Breast epithelium (tissue), 3 donors: Measurements from ENCODE around the gene IL37.

ENCODE experiments used
- POLR2A ChIP-seq: fragments of 450-650 bp; IDR thresholded peaks from one replicate; pipeline ENCODE4 v1.6.1; 2016; ENCODE audit warnings: antibody characterized with exemption, mild to moderate bottlenecking, moderate library complexity
- TF ChIP-seq, protein P1 (sequence below), 3 donors: fragments of 450-650 bp; IDR thresholded peaks; one replicate each; pipeline ENCODE4 v1.5.1; 2016 to 2017; ENCODE audit warnings: antibody characterized with exemption in 3 of 3, mild to moderate bottlenecking in 3 of 3, moderate library complexity in 3 of 3

DNA sequence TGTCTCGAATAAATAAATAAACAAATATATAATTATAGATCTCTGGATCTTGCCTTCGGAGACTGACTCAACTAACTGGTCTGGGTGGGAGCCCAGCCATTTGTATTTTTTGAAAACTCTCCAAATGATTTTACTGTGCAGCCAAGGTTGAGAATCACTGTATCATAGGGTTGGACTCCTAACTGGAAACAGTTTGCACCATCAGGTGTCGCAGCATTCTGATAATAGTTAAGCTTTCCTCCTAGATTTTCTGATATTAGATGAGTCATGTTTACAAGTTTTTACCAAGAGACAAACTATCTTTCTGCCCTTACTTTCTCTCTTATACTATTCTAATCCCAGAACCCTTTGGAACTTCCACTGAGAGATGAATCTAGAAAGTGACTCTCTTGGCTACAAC lies 16.8 kb downstream of the IL37 start:
- TF ChIP-seq, protein P1, sequence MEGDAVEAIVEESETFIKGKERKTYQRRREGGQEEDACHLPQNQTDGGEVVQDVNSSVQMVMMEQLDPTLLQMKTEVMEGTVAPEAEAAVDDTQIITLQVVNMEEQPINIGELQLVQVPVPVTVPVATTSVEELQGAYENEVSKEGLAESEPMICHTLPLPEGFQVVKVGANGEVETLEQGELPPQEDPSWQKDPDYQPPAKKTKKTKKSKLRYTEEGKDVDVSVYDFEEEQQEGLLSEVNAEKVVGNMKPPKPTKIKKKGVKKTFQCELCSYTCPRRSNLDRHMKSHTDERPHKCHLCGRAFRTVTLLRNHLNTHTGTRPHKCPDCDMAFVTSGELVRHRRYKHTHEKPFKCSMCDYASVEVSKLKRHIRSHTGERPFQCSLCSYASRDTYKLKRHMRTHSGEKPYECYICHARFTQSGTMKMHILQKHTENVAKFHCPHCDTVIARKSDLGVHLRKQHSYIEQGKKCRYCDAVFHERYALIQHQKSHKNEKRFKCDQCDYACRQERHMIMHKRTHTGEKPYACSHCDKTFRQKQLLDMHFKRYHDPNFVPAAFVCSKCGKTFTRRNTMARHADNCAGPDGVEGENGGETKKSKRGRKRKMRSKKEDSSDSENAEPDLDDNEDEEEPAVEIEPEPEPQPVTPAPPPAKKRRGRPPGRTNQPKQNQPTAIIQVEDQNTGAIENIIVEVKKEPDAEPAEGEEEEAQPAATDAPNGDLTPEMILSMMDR (IDR thresholded peaks at IDR 0.05): no peak
- no peak for TF ChIP-seq POLR2A
